HG03139 (cell line): Measurements from ENCODE around the gene NKD1.
"Not testable (repeated sequence)": the region's sequence is repeated elsewhere in the genome, so short reads cannot be mapped to it uniquely, and the experiment has no call there.

ENCODE experiments used
- ATAC-seq: cut with Tn5 transposase; IDR thresholded peaks from one replicate; pipeline ENCODE4 v1.9.1; 2021; ENCODE audit not compliant: unreplicated experiment

Gene NKD1, protein sequence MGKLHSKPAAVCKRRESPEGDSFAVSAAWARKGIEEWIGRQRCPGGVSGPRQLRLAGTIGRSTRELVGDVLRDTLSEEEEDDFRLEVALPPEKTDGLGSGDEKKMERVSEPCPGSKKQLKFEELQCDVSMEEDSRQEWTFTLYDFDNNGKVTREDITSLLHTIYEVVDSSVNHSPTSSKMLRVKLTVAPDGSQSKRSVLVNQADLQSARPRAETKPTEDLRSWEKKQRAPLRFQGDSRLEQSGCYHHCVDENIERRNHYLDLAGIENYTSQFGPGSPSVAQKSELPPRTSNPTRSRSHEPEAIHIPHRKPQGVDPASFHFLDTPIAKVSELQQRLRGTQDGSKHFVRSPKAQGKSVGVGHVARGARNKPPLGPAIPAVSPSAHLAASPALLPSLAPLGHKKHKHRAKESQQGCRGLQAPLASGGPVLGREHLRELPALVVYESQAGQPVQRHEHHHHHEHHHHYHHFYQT

DNA sequence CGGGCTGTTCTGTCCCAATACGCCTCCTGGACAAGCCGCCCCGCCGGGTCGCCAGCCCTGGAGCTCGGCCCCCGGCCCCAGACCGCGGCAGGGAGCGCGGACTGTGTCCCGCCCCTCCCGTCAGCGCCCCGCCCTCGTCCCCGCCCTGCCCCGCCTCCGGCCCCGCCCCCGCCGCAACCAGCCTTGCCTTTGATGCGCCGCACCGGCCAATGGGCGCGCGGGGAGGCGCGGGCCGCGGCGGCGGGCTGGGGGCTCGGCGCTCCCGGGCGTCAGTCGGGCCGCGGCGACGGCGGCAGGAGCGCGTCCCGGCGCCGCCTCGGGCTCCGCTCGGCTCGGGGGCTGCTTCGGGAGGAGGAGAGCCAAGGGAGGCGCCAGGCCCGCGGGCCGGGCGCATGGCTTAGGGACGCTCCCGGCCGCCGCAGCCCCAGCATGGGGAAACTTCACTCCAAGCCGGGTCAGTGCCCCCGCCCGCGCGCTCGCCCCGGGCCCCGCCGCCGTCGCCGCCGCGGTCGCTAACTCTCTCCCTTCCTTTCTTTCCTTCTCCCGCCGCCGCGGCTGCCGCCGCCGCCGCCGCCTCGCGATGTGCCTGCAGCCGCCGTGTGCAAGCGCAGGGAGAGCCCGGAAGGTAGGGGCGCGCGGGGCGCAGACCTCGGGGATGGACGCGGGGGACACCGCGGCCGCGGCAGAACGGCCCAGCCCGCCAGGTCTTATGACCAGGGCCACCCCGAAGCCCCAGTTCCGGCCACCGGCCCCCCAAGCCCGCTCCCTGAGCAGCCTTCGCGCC lies at the start of gene NKD1:
Gene NKD1, plus strand, starts transcription at position 272 of the 784 bp plus-strand sequence. Its CDS starts 158 bp downstream, at position 430.
- peak; percentile 70 for ATAC-seq

DNA sequence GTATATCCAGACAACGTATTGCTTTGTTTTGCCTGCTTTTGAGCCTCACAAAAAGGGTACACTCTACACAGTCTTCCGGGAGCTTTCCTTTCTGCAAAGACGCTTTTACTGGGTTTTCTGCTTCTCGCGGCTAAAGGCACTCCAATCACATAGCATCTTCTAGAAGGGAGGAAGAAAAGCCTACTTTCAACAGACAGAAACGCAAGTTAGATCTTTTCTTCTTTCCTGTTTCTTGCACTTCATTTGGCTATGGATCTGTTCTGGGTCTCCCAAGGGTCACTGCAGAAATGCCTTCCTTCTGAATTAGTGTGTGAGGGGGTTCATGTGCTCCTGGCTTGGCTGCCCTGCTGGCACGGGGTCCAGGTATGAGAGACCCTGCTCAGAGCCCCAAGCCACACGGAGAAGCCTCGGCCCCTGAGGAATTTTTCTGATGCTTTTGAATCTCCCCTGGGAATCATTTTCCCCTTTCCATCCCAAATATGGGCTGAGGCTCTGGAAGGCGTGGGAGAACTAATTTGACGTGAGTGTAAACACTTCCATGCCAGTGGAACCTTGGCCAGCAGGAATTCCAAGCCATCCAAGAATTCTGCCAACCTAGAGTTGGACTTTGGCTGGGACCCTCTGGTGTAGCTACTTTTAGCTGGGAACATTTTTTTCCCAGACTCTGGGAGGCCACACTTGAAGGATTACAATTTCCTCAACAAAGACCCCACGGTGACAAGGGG lies 49.6 kb upstream of the NKD1 start:
- ATAC-seq = no peak

DNA sequence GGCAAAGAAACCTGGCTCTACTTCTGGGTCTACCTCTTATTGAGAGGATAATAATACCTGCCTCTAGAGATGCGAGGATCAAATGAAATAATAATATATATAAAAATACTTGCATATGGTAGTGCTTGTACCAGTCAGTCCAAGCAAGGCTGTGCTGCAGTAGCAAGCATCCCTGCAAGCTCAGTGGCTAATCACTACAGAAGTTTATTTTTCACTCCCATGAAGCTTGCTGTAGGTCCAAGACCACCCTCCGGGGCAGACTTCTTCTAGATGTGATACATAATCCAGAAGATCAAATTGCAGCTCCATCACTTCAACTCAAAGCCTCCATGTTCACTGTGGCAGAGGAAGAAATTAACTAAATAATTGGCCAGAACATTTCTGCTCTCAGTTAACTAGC lies 48.9 kb upstream of the NKD1 start:
- ATAC-seq = no peak

DNA sequence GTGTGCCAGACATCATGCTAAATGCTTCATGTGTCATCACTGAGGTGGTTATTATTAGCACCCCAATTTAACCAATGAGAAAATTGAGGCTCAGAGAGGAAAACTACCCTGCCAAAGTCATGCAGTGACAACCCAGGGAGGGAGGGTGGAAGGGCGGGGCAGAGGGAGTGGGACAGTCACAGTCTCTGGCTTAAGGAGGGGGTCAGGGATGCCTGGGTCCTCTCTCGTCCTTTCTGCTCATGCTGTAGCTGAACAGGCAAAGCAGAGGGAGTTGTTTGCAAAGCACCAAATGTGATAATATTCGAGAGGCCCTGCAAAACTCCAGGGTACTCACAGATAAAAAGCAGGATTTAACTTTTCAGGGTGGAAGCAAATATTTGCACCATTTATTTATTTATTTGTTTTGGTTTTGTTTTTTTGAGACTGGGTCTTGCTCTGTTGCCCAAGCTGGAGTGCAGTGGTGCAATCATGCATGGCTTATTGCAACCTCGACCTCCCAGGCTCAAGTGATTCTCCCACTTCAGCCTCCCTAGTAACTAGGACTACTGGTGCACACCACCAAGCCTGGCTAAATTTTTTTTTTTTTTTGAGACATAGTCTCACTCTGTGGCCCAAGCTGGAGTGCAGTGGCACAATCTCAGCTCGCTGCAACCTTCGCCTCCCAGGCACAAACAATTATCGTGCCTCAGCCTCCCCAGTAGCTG lies 47.9 kb upstream of the NKD1 start:
- no peak for ATAC-seq

DNA sequence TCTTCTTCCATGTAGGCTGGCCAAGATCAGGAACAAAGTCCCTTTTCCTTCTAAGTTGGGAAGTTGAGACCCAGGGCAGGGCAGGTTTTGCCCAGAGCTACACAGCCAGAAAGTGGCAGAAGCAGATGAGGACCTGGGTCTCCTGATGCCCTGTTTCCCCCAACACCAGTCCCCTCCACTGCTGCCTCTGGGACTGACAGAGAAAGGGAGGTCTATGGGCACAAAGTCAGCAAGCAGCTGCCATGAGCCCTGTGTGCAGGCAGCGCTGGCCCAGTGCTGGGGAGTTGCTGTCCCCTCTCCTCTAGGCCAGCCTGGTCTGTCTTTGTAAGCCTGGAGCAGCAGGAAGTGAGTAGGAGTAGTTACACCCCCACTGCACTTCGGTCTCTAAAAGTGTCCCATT lies 46.9 kb upstream of the NKD1 start:
- ATAC-seq = no peak

DNA sequence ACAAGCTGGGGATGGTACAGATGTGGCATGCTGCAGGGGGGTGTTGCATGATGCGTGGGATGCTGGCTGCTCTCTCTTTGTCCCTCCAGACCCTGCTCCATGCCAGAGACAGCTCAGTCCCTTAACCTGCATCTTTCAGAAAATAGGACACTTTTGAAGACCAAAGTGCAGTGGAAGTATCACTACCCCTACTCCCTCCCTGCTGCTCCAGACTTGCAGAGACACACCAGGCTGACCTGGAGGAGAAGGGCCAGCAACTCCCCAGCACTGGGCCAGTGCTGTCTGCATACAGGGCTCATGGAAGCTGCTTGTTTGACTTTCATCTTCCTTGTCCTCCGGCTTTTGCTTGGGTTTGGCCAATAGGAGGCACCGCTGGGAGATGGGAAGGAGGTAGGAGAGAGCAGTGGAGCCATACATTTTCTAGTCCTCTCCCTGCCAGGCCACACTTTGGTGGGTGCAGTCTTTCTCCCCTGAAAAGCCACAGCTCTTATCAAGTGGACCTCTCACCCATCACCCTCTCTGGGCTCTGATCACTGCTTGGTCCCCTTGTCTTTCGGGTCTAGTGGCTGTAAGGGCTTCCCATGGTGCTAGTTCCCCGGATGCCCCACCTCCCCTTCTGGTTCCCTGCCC lies 46.1 kb upstream of the NKD1 start:
- ATAC-seq = no peak

DNA sequence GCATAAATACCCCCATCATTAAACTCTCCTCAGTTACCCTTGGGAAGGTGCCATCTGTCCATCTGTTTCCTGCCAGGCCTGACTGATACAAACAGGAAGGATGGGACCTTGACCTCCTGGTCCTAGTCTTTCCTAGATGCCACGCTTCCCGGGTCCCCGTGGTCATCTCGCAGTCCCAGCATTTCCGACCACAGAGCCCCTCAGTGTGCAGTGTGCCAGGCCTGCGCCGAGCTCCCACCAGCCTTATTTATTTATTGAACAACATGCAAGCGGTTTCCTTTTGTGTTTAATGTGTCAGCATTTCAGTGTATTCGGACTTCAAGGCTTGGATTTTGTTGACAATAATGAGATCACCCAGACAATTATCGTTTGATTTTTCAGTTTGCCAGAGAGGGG lies 45.6 kb upstream of the NKD1 start:
- ATAC-seq = no peak

DNA sequence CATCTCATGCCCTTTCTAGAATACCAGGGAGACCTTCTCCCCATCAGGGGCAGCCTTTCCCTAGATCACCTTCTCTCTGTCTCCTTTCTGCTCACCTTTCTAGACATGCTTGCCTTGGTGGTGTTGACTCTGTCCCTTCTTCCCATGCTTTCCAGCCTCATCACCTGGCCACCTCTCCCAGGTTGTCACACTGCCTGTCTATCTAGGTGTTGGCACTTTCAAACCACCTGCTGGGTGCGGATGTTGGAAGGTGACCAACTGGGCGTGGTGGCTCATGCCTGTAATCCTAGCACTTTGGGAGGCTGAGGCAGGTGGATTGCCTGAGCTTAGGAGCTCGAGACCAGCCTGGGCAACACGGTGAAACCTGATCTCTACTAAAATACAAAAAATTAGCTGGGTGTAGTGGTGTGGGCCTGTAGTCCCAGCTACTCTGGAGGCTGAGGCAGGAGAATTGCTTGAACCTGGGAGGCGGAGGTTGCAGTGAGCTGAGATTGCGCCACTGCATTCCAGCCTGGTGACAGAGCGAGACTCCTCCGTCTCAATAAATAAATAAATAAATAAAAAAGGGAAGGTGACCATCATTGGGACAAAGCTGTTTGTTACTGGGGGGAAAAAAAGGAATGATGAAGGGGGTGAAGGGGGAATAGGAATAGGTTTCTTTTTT lies 44.2 kb upstream of the NKD1 start:
- ATAC-seq = not testable (repeated sequence)

DNA sequence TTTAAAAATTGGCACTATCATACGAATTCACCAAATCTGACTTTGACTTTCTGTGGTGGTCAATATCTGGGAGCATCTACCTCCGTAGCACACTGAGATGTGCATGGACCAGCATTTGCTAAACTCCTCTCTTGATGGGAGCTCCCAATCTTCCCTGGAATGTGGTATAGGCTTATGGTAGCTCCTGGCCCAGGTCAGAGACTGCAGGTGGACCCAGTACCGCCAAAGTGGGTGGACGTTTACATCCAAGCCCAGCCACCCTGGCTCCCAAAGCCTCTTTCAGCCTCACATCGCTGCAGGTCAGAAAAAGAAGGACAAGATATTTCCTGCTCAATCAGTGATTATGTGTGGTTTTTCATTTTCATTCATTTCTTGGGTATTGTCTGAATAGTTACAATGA lies 43.1 kb upstream of the NKD1 start:
- ATAC-seq = no peak

DNA sequence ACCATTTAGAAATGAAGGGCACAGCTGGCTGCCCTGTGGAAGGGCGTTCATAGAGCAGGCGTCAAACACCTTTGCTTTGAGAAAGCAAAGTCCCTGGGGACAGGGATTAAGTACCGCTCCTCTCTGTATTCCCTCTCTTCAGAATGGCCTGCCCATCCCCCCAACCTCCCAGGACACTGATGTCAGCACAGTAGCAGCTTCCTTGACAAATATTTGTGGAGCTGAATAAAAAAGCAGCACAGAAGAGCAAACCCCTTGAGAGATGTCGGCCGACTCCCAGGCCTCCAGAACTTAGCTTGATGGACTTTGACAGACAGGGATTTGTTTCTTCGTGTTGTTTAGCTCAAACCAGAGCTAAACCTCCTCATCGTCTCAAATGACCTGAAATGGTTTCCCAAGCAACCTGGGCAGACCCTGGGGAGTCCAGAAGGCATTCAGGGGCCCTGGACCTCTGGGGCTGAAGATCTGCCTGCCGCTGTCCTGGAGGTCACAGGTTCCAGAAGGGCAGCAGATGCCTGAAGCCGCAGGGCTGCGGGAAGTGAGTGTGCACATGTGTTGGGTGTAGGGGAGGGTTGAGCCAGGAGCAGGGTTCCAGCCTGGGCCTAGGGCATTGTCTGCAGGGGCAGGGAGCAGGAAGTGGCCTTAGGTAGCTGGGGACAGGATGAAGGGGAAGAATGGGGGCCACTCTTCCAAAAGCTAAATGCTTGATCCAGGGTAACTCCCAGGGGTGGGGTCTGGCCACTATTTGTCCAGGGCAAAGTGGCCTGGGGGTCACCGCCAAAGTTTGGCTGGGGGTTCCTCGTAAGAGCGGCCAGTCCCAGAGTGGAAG lies 42.3 kb upstream of the NKD1 start:
- ATAC-seq = no peak

DNA sequence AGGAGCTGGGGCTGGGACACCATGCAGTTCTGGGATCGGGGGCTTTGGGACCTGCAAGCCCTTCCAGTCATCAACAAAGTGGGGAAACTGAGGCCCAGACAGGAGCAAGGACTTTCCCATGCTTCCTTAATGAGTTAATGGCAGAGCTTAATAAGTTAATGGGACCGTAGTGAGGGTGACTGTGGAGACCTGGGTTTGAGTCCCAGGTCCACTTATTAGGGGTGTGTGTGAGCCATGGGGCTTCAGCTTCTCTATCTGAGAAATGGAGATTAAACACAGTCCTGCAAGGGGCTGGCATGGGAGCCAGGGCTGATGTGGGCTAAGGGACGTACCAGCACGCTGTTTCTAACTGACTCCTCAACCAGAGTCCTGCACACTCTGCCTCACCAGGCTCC lies 41.7 kb upstream of the NKD1 start:
- ATAC-seq = no peak

DNA sequence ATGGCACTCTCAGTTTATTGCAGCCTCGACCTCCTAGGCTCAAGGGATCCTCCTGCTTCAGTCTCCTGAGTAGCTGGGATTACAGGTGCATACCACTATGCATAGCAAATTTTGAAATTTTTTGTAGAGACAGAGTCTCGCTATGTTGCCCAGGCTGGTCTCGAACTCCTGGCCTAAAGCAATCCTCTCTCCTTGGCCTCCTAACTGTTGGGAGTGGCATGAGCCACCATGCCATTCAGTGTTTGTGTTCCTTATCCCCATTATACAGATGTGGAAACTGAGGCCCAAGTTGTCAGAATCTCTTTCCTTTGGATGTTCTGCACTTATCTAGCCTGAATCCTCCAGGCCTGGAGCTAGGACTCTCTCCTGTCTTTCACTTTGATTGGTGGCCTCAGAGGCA lies 40.8 kb upstream of the NKD1 start:
- no peak for ATAC-seq

DNA sequence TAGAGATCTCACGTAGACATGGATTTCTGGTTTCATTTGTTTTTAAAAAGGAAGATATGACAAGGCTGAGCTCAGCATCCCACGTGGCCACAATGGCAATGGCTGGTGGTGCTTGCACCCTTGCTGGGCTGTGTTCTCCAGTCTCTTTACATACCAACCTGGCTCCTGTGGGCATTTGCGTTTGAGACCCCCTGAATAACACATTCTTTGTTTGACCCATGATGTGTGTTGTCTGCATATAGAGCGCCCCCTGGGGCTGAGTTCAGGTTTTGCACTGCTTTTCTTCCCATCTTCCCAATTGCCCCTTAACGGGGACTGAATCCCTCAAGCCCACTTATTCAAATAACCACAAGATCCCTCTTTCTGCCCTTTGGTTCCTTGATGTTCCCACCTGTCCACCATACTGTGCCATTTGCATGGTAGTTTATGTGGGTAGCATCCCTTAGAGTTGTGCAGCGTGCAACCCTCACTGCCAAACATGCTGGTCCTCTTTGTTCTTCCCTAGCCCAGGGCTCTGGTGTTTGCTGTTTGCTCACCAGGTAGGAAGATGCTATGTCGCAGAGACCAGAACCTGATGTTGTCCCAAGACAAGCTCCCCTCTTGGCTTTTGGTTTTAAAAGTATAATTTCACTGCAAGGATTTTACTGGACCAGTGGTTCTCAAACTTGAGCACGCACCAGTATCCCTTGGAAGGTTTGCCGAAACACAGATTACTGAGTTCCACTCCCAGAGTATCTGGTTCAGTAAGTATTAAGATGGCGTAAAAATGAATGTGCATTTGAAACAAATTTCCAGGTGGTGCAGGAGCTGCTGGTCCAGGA lies 38.5 kb upstream of the NKD1 start:
- no peak for ATAC-seq

DNA sequence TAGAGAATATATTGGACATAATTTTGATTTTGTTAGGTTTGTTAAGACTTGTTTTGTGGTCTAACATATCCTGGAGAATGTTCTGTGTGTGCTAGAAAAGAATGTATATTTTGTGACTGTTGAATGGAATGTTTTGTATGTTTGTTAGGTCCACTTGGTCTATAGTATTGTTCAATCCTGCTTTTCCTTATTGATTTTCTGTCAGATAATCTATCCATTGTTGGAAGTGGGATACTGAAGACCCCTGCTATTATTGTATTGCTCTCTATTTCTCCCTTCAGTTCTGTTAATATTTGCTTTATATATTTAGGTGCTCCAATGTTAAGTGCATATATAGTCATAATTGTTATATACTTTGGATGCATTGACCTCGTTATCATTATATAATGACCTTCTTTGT lies 33.0 kb upstream of the NKD1 start:
- no peak for ATAC-seq

DNA sequence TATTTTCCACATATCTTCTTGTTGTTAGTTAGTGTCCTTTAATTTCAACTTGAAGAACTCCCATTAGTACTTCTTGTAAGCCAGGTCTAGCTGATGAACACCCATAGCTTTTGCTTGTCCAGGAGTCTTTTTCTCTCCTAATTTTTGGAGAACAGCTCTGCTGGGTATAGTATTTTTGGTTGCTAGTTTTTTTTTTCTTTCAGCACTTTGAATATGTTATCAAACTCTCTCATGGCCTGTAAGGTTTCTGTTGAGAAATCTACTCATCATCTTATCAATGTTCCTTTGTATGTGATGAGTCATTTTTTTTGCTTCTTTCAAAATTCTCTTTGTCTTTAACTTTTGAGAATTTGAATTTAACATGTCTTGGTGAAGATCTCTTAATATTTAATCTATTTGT lies 31.8 kb upstream of the NKD1 start:
- no peak for ATAC-seq

DNA sequence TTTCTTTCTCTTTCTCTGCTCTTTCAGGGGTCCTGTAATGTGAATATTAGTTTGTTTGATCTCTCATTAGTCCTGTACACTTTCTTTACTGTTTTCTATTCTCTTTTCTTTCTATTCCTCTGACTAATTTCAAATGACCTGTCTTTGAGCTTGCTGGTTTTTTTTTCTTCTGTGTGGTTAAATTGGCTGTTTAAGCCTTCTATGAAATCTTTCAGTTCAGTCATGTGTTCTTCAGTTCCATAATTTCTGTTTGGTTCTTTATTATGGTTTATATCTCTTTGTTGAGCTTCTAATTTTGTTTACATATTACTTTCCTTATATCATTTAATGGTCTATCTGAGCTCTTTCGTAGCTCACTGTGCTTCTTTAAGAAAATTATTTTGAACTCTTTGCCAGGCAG lies 31.3 kb upstream of the NKD1 start:
- ATAC-seq = no peak

DNA sequence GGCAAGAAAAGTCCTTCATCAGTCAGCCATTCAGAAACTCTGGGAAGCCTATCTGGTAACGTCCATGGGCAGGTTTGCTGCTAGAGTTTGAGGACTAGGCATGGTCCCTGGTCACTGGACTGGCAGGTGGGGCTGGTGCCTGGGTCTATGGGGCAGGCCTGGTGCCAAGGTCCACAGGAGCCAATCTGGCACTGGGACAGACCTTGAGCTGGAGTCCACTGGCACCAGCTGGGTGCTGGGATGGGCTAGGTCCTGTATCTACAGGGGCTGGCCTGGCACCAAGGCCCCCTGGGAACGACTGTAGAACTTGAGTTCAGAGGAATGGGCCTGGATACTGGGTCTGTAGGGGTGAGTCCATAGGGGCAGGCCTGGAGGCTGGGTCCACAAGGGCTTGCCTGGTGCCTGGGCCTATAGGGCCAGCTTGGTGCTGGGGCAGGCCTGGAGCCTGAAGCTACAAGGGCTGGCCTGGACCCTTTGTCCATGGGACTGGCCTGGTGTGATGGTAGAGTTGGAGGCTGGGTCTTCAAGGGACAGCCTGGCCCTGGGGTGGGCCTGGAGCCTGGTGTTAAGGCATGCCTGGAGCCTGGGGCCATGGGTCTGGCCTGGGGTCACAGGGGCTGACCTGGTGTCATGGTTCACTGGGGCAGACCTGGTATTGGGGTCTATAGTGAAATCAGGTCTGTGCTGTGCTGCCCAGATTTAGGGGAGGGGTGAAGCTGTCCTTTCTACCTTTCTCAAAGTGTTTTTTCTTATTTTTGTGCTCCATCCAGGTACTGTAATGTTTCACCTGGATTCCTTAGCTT lies 30.5 kb upstream of the NKD1 start:
- no peak for ATAC-seq
